ENCODE measurements around the gene FDX2. TPM values are rescaled to one million over a fixed set of nuclear protein-coding genes. Genes with fewer than 3 reads are reported as not detected.

The FDX2 gene
- total RNA-seq, 1 experiment from 2014 or later = 30.3 TPM

GRCh38 chr19:10278935-10279334, 36.9 kb downstream of the FDX2 start:
- intact Hi-C loops (cut with micrococcal nuclease; ENCODE audit: unreplicated experiment) = no loop called here
- TF ChIP-seq, protein P1, sequence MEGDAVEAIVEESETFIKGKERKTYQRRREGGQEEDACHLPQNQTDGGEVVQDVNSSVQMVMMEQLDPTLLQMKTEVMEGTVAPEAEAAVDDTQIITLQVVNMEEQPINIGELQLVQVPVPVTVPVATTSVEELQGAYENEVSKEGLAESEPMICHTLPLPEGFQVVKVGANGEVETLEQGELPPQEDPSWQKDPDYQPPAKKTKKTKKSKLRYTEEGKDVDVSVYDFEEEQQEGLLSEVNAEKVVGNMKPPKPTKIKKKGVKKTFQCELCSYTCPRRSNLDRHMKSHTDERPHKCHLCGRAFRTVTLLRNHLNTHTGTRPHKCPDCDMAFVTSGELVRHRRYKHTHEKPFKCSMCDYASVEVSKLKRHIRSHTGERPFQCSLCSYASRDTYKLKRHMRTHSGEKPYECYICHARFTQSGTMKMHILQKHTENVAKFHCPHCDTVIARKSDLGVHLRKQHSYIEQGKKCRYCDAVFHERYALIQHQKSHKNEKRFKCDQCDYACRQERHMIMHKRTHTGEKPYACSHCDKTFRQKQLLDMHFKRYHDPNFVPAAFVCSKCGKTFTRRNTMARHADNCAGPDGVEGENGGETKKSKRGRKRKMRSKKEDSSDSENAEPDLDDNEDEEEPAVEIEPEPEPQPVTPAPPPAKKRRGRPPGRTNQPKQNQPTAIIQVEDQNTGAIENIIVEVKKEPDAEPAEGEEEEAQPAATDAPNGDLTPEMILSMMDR (IDR thresholded peaks at IDR 0.05; ENCODE audit: insufficient read depth in 1 of 2, low read depth in 1 of 2, low read length in 1 of 2, severe bottlenecking in 1 of 2, unreplicated experiment in 1 of 2) = no peak
- H3K27me3 Mint-ChIP-seq (ENCODE audit: insufficient read depth, unreplicated experiment) = no peaks in the 10 kb centered on the region
- no peak overlapping the region for H3K4me3 Mint-ChIP-seq (ENCODE audit: unreplicated experiment)
- CTCF ChIA-PET = interaction anchor here (1.0 kb wide), 1 partner anchor 13 kb away, joined by 4 read pairs; no protein-coding TSS in a partner anchor
- H3K4me3 ChIP-seq (ENCODE audit: low read depth, low read length) = no peak overlapping the region
- peaks cover 11% of the 10 kb centered on the region for H3K4me1 Mint-ChIP-seq (ENCODE audit: low read depth, unreplicated experiment)
- no peak for DNase-seq
- H3K9me3 ChIP-seq = no peaks in the 10 kb centered on the region
- H3K36me3 ChIP-seq (ENCODE audit: control insufficient read depth, insufficient read depth, low read length) = peaks cover 2% of the 10 kb centered on the region; the same call in 1 of the 2 replicates
- no peaks in the 10 kb centered on the region for H3K27me3 ChIP-seq (replicated peaks; ENCODE audit: control insufficient read depth, insufficient read depth, low read length)
- H3K27ac Mint-ChIP-seq (ENCODE audit: unreplicated experiment) = no peak overlapping the region
- no peaks in the 10 kb centered on the region for H3K9me3 Mint-ChIP-seq (ENCODE audit: unreplicated experiment)
- POLR2A ChIA-PET = no interaction called here
- H3K4me1 ChIP-seq = peaks cover 19% of the 10 kb centered on the region
- H3K36me3 Mint-ChIP-seq (ENCODE audit: insufficient read depth, unreplicated experiment) = peaks cover 23% of the 10 kb centered on the region
- no TSS peak for BruUV-seq (replicated peaks)

GRCh38 chr19:10277795-10278589, 37.8 kb downstream of the FDX2 start:
- intact Hi-C loops (cut with micrococcal nuclease; ENCODE audit: unreplicated experiment) = no loop called here
- Mint-ChIP-seq H3K4me3 (ENCODE audit: unreplicated experiment) (no peak overlapping the region), H3K36me3 (ENCODE audit: insufficient read depth, unreplicated experiment) (peaks cover 23% of the 10 kb centered on the region), H3K27me3 (ENCODE audit: insufficient read depth, unreplicated experiment) (no peaks in the 10 kb centered on the region), H3K9me3 (ENCODE audit: unreplicated experiment) (no peaks in the 10 kb centered on the region), H3K27ac (ENCODE audit: unreplicated experiment) (peak overlapping the region; percentile 55), H3K4me1 (ENCODE audit: low read depth, unreplicated experiment) (peaks cover 14% of the 10 kb centered on the region)
- DNase-seq = no peak
- POLR2A ChIA-PET = no interaction called here
- H3K36me3 ChIP-seq (ENCODE audit: control insufficient read depth, insufficient read depth, low read length) = no peaks in the 10 kb centered on the region
- no peak overlapping the region for H3K4me3 ChIP-seq (ENCODE audit: low read depth, low read length)
- peaks cover 9% of the 10 kb centered on the region for H3K4me1 ChIP-seq
- CTCF ChIA-PET = no interaction called here
- H3K27me3 ChIP-seq (replicated peaks; ENCODE audit: control insufficient read depth, insufficient read depth, low read length) = no peaks in the 10 kb centered on the region
- no peaks in the 10 kb centered on the region for H3K9me3 ChIP-seq
- TF ChIP-seq, protein P1 (IDR thresholded peaks at IDR 0.05; ENCODE audit: insufficient read depth in 1 of 2, low read depth in 1 of 2, low read length in 1 of 2, severe bottlenecking in 1 of 2, unreplicated experiment in 1 of 2) = no peak
- no TSS peak for BruUV-seq (replicated peaks)

DNA sequence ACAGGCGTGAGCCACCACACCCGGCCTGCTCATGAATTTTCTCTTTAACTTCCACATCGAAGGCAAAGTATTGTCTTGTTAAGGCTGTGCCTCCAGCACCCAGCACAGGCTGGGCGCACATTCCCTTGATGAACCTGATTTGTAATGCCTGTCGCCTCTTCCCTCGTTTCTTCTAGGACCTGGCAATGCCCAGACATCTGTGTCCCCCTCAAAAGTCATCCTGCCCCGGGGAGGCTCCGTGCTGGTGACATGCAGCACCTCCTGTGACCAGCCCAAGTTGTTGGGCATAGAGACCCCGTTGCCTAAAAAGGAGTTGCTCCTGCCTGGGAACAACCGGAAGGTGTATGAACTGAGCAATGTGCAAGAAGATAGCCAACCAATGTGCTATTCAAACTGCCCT, 41.2 kb downstream of the FDX2 start:
- H3K27me3 Mint-ChIP-seq (ENCODE audit: insufficient read depth, unreplicated experiment) = no peaks in the 10 kb centered on the region
- intact Hi-C loops (cut with micrococcal nuclease; ENCODE audit: unreplicated experiment) = no loop called here
- no peak overlapping the region for H3K4me3 Mint-ChIP-seq (ENCODE audit: unreplicated experiment)
- no peak for DNase-seq
- TF ChIP-seq, protein P1 (IDR thresholded peaks at IDR 0.05; ENCODE audit: insufficient read depth in 1 of 2, low read depth in 1 of 2, low read length in 1 of 2, severe bottlenecking in 1 of 2, unreplicated experiment in 1 of 2) = no peak
- CTCF ChIA-PET = no interaction called here
- Histone ChIP-seq H3K4me3 (ENCODE audit: low read depth, low read length) (no peak overlapping the region), H3K4me1 (peaks cover 13% of the 10 kb centered on the region; the same call in 1 of the 2 replicates), H3K36me3 (ENCODE audit: control insufficient read depth, insufficient read depth, low read length) (no peaks in the 10 kb centered on the region), H3K27me3 (replicated peaks; ENCODE audit: control insufficient read depth, insufficient read depth, low read length) (no peaks in the 10 kb centered on the region), H3K9me3 (no peaks in the 10 kb centered on the region)
- POLR2A ChIA-PET = no interaction called here
- no peaks in the 10 kb centered on the region for H3K9me3 Mint-ChIP-seq (ENCODE audit: unreplicated experiment)
- H3K27ac Mint-ChIP-seq (ENCODE audit: unreplicated experiment) = peak overlapping the region; percentile 21
- BruUV-seq (replicated peaks) = no TSS peak
- peaks cover 23% of the 10 kb centered on the region for H3K36me3 Mint-ChIP-seq (ENCODE audit: insufficient read depth, unreplicated experiment)
- peaks cover 7% of the 10 kb centered on the region for H3K4me1 Mint-ChIP-seq (ENCODE audit: low read depth, unreplicated experiment)

Measured in Caco-2 (cell line).